A549 (cell line): ENCODE data around the gene HMGB2.

Source experiments
- CHD4 ChIP-seq: fragments of 200-600 bp; sonication (generic); IDR thresholded peaks from 2 replicates; pipeline ENCODE4 v1.6.1; 2016; ENCODE audit warnings: antibody characterized with exemption, mild to moderate bottlenecking, borderline replicate concordance
- CTCF ChIP-seq: fragments of >200 bp; sonication (Bioruptor Twin); formaldehyde crosslinking; IDR thresholded peaks from 3 replicates; pipeline ENCODE4 v1.5.1; 2016
- KDM1A ChIP-seq: fragments of 200-600 bp; sonication (generic); IDR thresholded peaks from 2 replicates; pipeline ENCODE4 v1.6.1; 2016; ENCODE audit warnings: low read depth, mild to moderate bottlenecking
- MAFK ChIP-seq: fragments of 450-650 bp; IDR thresholded peaks from 2 replicates; pipeline ENCODE4 v1.6.1; 2014; ENCODE audit not compliant: partially characterized antibody
- MAZ ChIP-seq: fragments of 150-350 bp; IDR thresholded peaks from 2 replicates; pipeline ENCODE4 v1.6.1; 2014; ENCODE audit warnings: antibody characterized with exemption, low read depth, low read length, borderline replicate concordance
- MYC ChIP-seq: IDR thresholded peaks from 2 replicates; pipeline ENCODE4 v1.6.1; 2012; ENCODE audit warnings: mild to moderate bottlenecking, inconsistent platforms, low read length, improper control_type of control experiment, borderline replicate concordance
- PBX3 ChIP-seq: IDR thresholded peaks from 2 replicates; pipeline ENCODE4 v1.6.1; 2012
- POLR2A ChIP-seq: IDR thresholded peaks from 2 replicates; pipeline ENCODE4 v1.6.1; 2012; ENCODE audit warnings: mild to moderate bottlenecking, low read length
- RFX5 ChIP-seq: fragments of 450-650 bp; IDR thresholded peaks from 2 replicates; pipeline ENCODE4 v1.7.1; 2014; ENCODE audit warnings: antibody characterized with exemption, mild to moderate bottlenecking, moderate library complexity
- USF2 ChIP-seq: fragments of 450-650 bp; IDR thresholded peaks from 2 replicates; pipeline ENCODE4 v1.6.1; 2014; ENCODE audit warnings: antibody characterized with exemption
- ZNF302 ChIP-seq: fragments of 250-450 bp; sonication (Bioruptor Pico); IDR thresholded peaks from 2 replicates; pipeline ENCODE4 v1.9.0; 2021; ENCODE audit warnings: inconsistent platforms, mild to moderate bottlenecking, moderate library complexity
- TF ChIP-seq, protein P1 (sequence below): fragments of 150-350 bp; IDR thresholded peaks from 2 replicates; pipeline ENCODE4 v1.6.1; 2014; ENCODE audit warnings: low read depth, mild to moderate bottlenecking, low read length
- TF ChIP-seq, protein P2 (sequence below): IDR thresholded peaks from 2 replicates; pipeline ENCODE4 v1.6.1; 2012

- TF ChIP-seq CTCF (no peak), USF2 (no peak), POLR2A (no peak), CHD4 (no peak), RFX5 (no peak), PBX3 (no peak), MYC (no peak), ZNF302 (CRISPR knock-in tag) (no peak), MAZ (no peak), KDM1A (no peak), MAFK (no peak)
- TF ChIP-seq, protein P1, sequence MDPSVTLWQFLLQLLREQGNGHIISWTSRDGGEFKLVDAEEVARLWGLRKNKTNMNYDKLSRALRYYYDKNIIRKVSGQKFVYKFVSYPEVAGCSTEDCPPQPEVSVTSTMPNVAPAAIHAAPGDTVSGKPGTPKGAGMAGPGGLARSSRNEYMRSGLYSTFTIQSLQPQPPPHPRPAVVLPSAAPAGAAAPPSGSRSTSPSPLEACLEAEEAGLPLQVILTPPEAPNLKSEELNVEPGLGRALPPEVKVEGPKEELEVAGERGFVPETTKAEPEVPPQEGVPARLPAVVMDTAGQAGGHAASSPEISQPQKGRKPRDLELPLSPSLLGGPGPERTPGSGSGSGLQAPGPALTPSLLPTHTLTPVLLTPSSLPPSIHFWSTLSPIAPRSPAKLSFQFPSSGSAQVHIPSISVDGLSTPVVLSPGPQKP, result no peak
- TF ChIP-seq, protein P2, sequence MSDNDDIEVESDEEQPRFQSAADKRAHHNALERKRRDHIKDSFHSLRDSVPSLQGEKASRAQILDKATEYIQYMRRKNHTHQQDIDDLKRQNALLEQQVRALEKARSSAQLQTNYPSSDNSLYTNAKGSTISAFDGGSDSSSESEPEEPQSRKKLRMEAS, result no peak
Measured at GRCh38 chr4:173346074-173346473, 11.9 kb upstream of the HMGB2 start.
